GM12873 (cell line): ENCODE data around the gene NME3.

Experiments used
- CTCF ChIP-seq: IDR thresholded peaks from 2 replicates; pipeline ENCODE4 v1.5.1; 2012; ENCODE audit warnings: low read depth, mild to moderate bottlenecking, moderate library complexity, low read length, control low read depth; ENCODE audit not compliant: insufficient read depth; ENCODE audit errors: missing control alignments

Gene NME3

GRCh38 chr16:1743376-1744337, 27.7 kb downstream of the NME3 start:
- TF ChIP-seq CTCF = no peak

- no peak for TF ChIP-seq CTCF
Measured at GRCh38 chr16:1741553-1742165, 29.7 kb downstream of the NME3 start.

- no peak for TF ChIP-seq CTCF
Measured at GRCh38 chr16:1740781-1741490, 30.4 kb downstream of the NME3 start.

- no peak for TF ChIP-seq CTCF
Measured at GRCh38 chr16:1740234-1740633, 31.1 kb downstream of the NME3 start.

- no peak for TF ChIP-seq CTCF
Measured at GRCh38 chr16:1734816-1735215, 36.5 kb downstream of the NME3 start.

GRCh38 chr16:1734123-1734522, 37.2 kb downstream of the NME3 start:
- TF ChIP-seq CTCF = no peak

- no peak for TF ChIP-seq CTCF
Measured at GRCh38 chr16:1732071-1732470, 39.3 kb downstream of the NME3 start.
